PC-9 (cell line): Measurements from ENCODE around the gene SPG11. TPM values are rescaled to one million over a fixed set of nuclear protein-coding genes. Genes with fewer than 3 reads are reported as not detected.

Experiments
- BruUV-seq: library from RNA; stranded (reverse); fragments of 400-500 nt; replicated peaks from 2 replicates; lab custom pipeline; 2021; lab: Mats Ljungman, UMichigan
- CTCF ChIA-PET: fragments of 300-600 bp; sonication (Branson Sonifier 250); formaldehyde crosslinking; loops from one replicate; lab custom pipeline; 2022; ENCODE audit warnings: antibody characterized with exemption; lab: Charles Lee
- POLR2A ChIA-PET: fragments of 300-600 bp; sonication (Branson Sonifier 250); formaldehyde crosslinking; loops from one replicate; lab custom pipeline; 2022; ENCODE audit warnings: antibody characterized with exemption; ENCODE audit not compliant: unreplicated experiment; lab: Charles Lee
- DNase-seq, 2 experiments: peaks; one replicate each; pipeline versions ENCODE4 v3.0.0 to v3.0.0-alpha.2; 2015 to 2022; ENCODE audit warnings: mixed read lengths in 1 of 2
- H2AFZ ChIP-seq: fragments of 200-600 bp; sonication (generic); 2 replicates; pipeline ENCODE4 v1.8.1; 2017; ENCODE audit warnings: antibody characterized with exemption
- H3F3A ChIP-seq: fragments of 200-600 bp; sonication (generic); 2 replicates; pipeline ENCODE4 v1.8.1; 2017; ENCODE audit warnings: antibody characterized with exemption, mild to moderate bottlenecking, low read depth; ENCODE audit not compliant: insufficient read depth
- H3K27ac ChIP-seq: fragments of 200-600 bp; sonication (generic); 2 replicates; pipeline ENCODE4 v1.6.1; 2016; ENCODE audit warnings: mixed run types
- H3K27me3 ChIP-seq: fragments of 200-600 bp; sonication (generic); 2 replicates; pipeline ENCODE4 v1.6.1; 2016; ENCODE audit warnings: low read depth, mixed run types; ENCODE audit not compliant: insufficient read depth
- H3K36me3 ChIP-seq: fragments of 200-600 bp; sonication (generic); 2 replicates; pipeline ENCODE4 v1.6.1; 2016; ENCODE audit warnings: low read depth, mixed run types
- H3K4me1 ChIP-seq: fragments of 200-600 bp; sonication (generic); replicated peaks from 2 replicates; pipeline ENCODE4 v1.6.1; 2016; ENCODE audit warnings: mixed run types; ENCODE audit not compliant: insufficient read depth
- H3K4me2 ChIP-seq: fragments of 200-600 bp; sonication (generic); 2 replicates; pipeline ENCODE4 v1.6.1; 2017; ENCODE audit warnings: mixed run types
- H3K4me3 ChIP-seq: fragments of 200-600 bp; sonication (generic); 2 replicates; pipeline ENCODE4 v1.6.1; 2016; ENCODE audit warnings: mixed run types
- H3K79me2 ChIP-seq: fragments of 200-600 bp; sonication (generic); 2 replicates; pipeline ENCODE4 v1.6.1; 2017; ENCODE audit warnings: low read depth, mixed run types
- H3K9me2 ChIP-seq: fragments of 200-600 bp; sonication (generic); 2 replicates; pipeline ENCODE4 v1.8.1; 2017; ENCODE audit warnings: mild to moderate bottlenecking; ENCODE audit not compliant: insufficient read depth
- H3K9me3 ChIP-seq: fragments of 200-600 bp; sonication (generic); 2 replicates; pipeline ENCODE4 v1.8.1; 2016; ENCODE audit warnings: low read depth; ENCODE audit not compliant: insufficient read depth
- H4K20me1 ChIP-seq: fragments of 200-600 bp; sonication (generic); 2 replicates; pipeline ENCODE4 v1.8.1; 2017; ENCODE audit not compliant: insufficient read depth
- CTCF ChIP-seq: fragments of 200-600 bp; sonication (generic); conservative IDR thresholded peaks from 2 replicates; pipeline ENCODE4 v1.6.1; 2017; ENCODE audit warnings: mixed run types, antibody characterized with exemption, mild to moderate bottlenecking, moderate library complexity
- EZH2 ChIP-seq: fragments of 200-600 bp; sonication (generic); IDR thresholded peaks from 2 replicates; pipeline ENCODE4 v1.8.0; 2017; ENCODE audit warnings: antibody characterized with exemption, low read depth
- intact Hi-C: fragments of 100-400 bp; cut with micrococcal nuclease; formaldehyde crosslinking; loops from one replicate; pipeline ENCODE4 v1.10.0; 2022; ENCODE audit not compliant: unreplicated experiment
- total RNA-seq: library from RNA; stranded (reverse); gene quantifications from 2 replicates; pipeline ENCODE4 v1.2.3, GENCODE V29; 2021

SPG11 gene
- total RNA-seq, 1 experiment from 2014 or later = 64.2 TPM

- no peak overlapping the region for H2AFZ ChIP-seq
- H3K27me3 ChIP-seq = no peaks in the 10 kb centered on the region
- intact Hi-C loops = loop anchor here (5.0 kb wide), 1 partner anchor 338 kb away; no protein-coding TSS in a partner anchor
- H3K4me1 ChIP-seq = peaks cover 11% of the 10 kb centered on the region; the same call in 1 of the 2 replicates
- TF ChIP-seq EZH2 (no peak), CTCF (peak; percentile 51)
- H3K36me3 ChIP-seq = no peaks in the 10 kb centered on the region; the same call in 1 of the 2 replicates
- DNase-seq = peak; percentile 39 to 54
- CTCF ChIA-PET = interaction anchor here (0.6 to 1.5 kb wide), 3 partner anchors 50 to 153 kb away, joined by 5 to 15 read pairs (median 5); no protein-coding TSS in a partner anchor
- no peaks in the 10 kb centered on the region for H3K9me2 ChIP-seq
- BruUV-seq = no TSS peak
- no peak overlapping the region for H3K4me2 ChIP-seq
- H3K9me3 ChIP-seq = no peaks in the 10 kb centered on the region
- no peak overlapping the region for H3K4me3 ChIP-seq
- no peaks in the 10 kb centered on the region; the same call in 1 of the 2 replicates for H3F3A ChIP-seq
- no peak overlapping the region for H3K27ac ChIP-seq
- POLR2A ChIA-PET = interaction anchor here (0.6 kb wide), 1 partner anchor 144 kb away, joined by 3 read pairs; no protein-coding TSS in a partner anchor
- no peaks in the 10 kb centered on the region for H3K79me2 ChIP-seq
- no peaks in the 10 kb centered on the region for H4K20me1 ChIP-seq
Measured at GRCh38 chr15:44584162-44584749, 79.2 kb downstream of the SPG11 start.

DNA sequence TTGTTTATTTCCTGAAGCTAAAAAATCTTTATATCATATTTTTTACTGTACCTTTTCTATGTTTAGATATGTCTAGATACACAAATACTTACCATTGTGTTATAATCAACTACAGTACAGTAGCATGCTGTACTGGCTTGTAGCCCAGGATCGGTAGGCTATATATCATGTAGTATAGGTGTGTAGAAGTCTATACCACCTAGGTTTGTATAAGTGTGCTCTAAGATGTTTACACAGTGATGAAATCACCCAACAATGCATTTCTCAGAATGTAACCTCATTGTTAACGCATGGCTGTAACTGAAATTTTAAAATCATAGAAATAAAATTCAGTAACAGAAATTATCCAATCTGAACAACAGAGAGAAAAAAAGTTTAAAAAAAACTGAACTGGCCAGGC lies 83.4 kb downstream of the SPG11 start:
- Histone ChIP-seq H3K27ac (peak overlapping the region; percentile 23; the same call in 1 of the 2 replicates), H4K20me1 (no peaks in the 10 kb centered on the region), H3K4me2 (no peak overlapping the region), H3K9me3 (no peaks in the 10 kb centered on the region), H3K36me3 (no peaks in the 10 kb centered on the region; the same call in 1 of the 2 replicates), H3K4me1 (peaks cover 11% of the 10 kb centered on the region; the same call in 1 of the 2 replicates), H3K27me3 (no peaks in the 10 kb centered on the region), H3K9me2 (no peaks in the 10 kb centered on the region), H3K4me3 (no peak overlapping the region), H2AFZ (no peak overlapping the region), H3K79me2 (no peaks in the 10 kb centered on the region), H3F3A (no peaks in the 10 kb centered on the region; the same call in 1 of the 2 replicates)
- peak in 1 of 2 experiments; percentile 38 for DNase-seq
- TF ChIP-seq EZH2 = no peak
- no peak for TF ChIP-seq CTCF
- intact Hi-C loops = loop anchor here (5.0 kb wide), 1 partner anchor 342 kb away; no protein-coding TSS in a partner anchor
- BruUV-seq = no TSS peak
- POLR2A ChIA-PET = no interaction called here
- CTCF ChIA-PET = interaction anchor here (0.7 kb wide), 1 partner anchor 209 kb away, joined by 15 read pairs; no protein-coding TSS in a partner anchor

GRCh38 chr15:44574734-44575133 lies 88.7 kb downstream of the SPG11 start:
- TF ChIP-seq CTCF (no peak), EZH2 (no peak)
- Histone ChIP-seq H3K9me3 (no peaks in the 10 kb centered on the region), H3K27ac (no peak overlapping the region), H3K36me3 (no peaks in the 10 kb centered on the region), H3K27me3 (no peaks in the 10 kb centered on the region), H3K79me2 (no peaks in the 10 kb centered on the region), H3K9me2 (no peaks in the 10 kb centered on the region), H3F3A (no peaks in the 10 kb centered on the region), H3K4me2 (no peak overlapping the region), H2AFZ (no peak overlapping the region), H4K20me1 (no peaks in the 10 kb centered on the region), H3K4me3 (no peak overlapping the region), H3K4me1 (no peaks in the 10 kb centered on the region)
- CTCF ChIA-PET = no interaction called here
- POLR2A ChIA-PET = interaction anchor here (0.6 to 0.7 kb wide), 2 partner anchors 26 to 1514 kb away, joined by 3 to 9 read pairs; no protein-coding TSS in a partner anchor
- intact Hi-C loops = no loop called here
- no peak for DNase-seq
- BruUV-seq = no TSS peak
